NCI-H510A (cell line): ENCODE results near the gene CAPN8.

Experiments
- DNase-seq: peaks from one replicate; lab custom pipeline; 2025; lab: John Stamatoyannopoulos, UW

Gene CAPN8

GRCh38 chr1:223665592-223666312 lies at the start of gene CAPN8:
TSS of gene CAPN8 (minus strand) at chr1:223665701. CDS start at chr1:223665646, 55 bp downstream.
- DNase-seq: peak; percentile 28

- DNase-seq: peak; percentile 32
Measured at GRCh38 chr1:223714849-223715603, 49.5 kb upstream of the CAPN8 start.

DNA sequence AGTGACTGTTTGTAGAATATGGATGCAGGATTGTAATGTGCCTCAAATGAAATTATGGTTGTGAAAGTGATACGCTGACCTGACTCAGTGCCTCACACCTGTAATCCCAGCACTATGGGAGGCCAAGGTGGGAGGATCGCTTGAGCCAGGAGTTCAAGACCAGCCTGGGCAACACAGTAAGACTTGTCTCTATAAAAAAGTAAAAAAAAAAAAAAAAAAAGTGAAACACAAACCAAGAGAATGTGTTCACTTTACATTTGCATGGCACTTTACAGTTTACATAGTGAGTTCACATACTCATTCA lies 48.9 kb upstream of the CAPN8 start:
- no peak for DNase-seq

DNA sequence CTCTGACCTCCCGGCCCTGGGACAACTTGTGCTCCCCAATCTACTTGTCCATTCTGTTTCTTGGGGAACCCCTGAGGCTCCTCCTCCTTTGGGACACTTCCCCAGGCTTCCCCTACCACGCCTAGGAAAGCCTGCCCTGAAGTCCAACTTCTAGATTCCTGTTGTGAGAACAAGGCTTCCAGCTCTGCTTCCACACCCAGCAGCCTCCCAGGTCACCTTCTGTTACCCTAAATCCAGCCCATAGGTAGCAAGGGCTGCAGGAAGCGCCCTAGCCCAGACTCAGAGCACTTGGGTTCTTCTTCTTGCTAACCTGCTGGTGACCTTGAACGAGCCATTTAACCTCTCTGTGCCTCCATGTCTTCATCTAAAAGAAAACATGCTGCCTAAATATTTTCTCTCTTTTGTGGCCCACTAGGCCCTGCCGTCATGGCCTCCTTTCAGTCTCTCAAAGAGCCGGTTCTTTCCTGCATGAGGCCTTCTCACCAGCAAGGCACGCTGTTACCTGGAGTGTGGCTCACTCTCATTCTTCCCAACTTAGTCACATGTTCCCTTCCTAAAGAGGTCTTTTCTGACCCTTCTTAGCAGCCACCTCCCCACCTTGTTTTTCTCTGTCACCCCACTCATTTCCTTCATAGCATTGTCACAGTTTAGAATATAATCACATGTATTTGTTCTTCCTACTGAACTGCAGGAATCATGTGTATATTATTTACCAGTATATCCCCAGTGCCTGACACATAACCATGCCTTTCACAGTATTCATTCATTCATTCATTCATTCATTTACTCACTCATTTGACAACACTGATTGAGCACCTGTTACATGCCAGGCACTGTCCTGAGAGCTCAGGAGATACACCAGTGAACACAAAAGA lies 48.3 kb upstream of the CAPN8 start:
- no peak for DNase-seq

GRCh38 chr1:223712850-223713474 lies 47.5 kb upstream of the CAPN8 start:
- no peak for DNase-seq

DNA sequence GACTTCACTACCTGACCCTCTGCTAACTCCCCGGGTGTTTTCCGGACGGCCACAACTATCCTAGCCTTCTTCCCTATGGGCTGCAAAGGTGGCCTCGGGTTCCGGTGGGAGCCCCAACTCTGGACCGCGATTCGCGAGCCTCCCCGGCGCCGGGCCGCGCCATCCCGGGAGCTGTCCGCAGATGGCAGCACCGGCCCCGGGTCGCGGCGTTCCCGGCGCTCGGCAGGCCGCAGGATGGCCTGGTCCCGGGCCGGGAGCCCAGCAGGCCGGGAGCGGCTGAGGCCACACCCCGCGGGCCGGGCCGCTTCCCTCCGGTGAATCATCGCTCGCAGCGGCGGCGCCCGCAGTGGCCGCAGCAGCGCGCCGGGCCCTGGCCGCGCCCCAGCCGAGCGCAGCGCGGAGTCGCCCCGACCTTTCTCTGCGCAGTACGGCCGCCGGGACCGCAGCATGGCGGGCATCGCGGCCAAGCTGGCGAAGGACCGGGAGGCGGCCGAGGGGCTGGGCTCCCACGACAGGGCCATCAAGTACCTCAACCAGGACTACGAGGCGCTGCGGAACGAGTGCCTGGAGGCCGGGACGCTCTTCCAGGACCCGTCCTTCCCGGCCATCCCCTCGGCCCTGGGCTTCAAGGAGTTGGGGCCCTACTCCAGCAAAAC lies 46.8 kb upstream of the CAPN8 start, which contains the start of gene CAPN2:
CAPN2 (plus strand) TSS at position 346 of the 656 bp plus-strand sequence; CDS start at position 448, 102 bp downstream.
- DNase-seq: peak; percentile 75

DNA sequence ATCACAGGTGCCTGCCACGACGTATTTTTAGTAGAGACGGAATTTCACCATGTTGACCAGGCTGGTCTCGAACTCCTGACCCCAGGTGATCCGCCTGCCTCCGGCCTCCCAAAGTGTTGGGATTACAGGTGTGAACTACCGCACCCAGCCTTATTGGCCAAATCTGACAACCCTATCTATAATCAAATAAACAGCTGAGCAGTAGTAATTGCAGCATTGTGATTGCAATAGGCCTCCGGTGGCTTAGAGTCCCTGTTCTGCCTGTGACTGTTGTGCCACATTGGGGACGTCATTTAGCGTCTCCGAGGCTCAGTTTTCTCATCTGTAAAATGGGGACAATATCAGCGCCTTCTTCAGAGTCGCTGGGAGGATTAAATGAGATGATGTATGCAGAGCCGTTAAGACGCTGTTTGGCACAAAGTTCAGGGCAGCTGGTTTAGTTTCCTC lies 46.3 kb upstream of the CAPN8 start:
- DNase-seq: no peak

GRCh38 chr1:223711173-223711572 lies 45.7 kb upstream of the CAPN8 start:
- no peak for DNase-seq

GRCh38 chr1:223710179-223711133 lies 45.0 kb upstream of the CAPN8 start:
- DNase-seq: no peak

DNA sequence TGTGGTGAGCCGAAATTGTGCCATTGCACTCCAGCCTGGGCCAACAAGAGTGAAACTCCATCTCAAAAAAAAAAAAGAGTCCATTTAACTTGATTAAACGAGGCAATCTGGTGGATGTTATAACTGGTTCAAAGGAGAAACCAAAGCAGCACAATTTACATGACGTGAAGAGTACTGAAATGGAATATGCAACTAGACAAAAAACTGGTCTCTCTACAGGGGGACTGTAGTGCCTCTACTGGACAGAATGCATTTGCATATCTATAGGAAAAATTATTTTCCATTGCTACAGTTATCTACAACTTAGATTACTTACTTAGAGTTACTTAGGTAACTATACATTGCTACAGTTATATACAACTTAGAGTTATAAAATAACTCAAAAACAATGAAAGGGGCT lies 44.1 kb upstream of the CAPN8 start:
- DNase-seq: no peak

DNA sequence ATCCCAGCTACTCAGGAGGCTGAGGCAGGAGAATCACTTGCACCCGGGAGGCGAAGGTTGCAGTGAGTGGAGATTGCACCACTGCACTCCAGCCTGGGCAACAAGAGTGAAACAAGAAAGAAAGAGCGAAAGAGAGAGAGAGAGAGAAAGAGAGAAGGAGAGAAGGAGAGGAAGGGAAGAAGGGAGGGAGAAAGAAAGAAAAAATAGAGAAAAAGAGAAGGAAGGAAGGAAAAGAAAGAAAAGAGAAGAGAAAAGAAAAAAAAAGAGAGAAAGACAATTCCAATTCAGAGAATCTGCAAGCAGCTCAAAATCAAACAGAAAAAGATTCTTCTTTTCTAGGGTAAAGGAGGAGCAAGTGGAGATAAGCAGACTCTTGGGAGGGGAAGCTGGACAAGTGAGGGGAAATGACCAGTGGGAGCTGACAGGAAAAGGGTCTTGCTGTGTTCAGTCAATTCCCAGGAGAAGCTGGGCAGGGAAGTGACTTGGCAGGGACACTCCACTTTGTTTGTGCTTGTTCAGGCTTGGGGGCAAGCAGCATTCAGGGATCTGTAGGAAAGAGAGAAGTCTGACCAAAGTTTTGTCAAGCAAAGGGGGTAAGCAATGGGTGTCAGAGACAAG lies 43.3 kb upstream of the CAPN8 start:
- no peak for DNase-seq

- peak; percentile 72 for DNase-seq
Measured at GRCh38 chr1:223708001-223708359, 42.5 kb upstream of the CAPN8 start.

- DNase-seq: peak; percentile 79
Measured at GRCh38 chr1:223707256-223708000, 41.9 kb upstream of the CAPN8 start.

DNA sequence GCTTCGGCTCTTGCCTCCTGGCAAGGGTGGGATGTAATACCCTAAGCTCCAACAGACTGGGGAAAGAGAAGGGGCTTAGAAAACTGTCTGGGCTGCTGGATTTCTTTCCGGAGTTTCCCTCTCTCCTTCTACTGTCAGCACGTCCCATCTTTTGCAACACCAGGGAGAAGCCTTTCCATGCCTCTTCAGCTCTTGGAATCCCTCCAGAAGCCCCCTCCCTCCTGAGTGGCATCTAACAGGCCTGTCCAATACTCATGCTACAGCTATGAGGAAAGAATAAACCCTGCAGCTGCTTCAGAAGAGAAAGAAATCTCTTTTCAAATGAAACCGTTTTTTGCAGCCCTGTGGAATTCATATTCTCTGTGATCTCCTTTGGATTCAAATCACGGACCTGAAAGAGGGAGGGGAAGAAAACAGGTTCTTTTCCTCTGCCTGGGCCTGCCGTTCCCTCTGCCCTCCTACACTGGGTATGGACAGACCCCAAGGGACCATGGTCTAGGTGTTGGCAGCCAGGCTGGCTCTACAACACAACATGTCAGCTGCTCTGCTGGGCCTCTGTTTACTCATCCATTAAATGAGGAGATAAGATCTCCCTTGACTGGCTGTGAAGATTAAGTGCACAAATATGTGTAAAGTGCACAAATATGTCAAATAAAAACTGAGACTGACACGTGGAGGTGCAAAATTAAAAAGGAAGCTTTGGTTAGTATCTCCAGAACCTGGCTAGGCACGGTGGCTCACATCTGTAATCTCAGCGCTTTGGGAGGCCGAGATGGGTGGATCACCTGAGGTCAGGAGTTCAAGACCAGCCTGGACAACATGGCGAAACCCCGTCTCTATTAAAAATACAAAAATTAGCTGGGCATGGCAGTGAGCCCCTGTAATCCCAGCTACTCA lies 40.8 kb upstream of the CAPN8 start:
- DNase-seq: peak; percentile 54

GRCh38 chr1:223704921-223705878 lies 39.7 kb upstream of the CAPN8 start:
- no peak for DNase-seq

DNA sequence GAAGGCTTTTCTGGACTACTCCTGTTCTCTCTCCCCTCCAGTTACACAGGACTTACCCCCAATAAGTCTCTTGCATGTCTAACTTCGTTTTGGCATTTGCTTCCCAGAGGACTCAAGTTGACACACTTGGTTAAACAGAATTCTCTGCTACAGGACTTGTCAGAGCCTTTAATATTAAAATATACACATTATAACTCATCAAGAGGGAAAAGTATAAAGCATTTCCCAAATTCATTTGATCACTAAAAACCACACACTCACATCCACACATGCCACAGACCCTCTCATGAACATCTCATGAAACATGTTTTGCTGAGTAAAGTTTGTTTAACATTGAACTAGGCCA lies 38.1 kb upstream of the CAPN8 start:
- DNase-seq: no peak
